ENCODE data around the gene CPED1.
"Not testable (repeated sequence)": the region's sequence is repeated elsewhere in the genome, so short reads cannot be mapped to it uniquely, and the experiment has no call there.

The CPED1 gene

DNA sequence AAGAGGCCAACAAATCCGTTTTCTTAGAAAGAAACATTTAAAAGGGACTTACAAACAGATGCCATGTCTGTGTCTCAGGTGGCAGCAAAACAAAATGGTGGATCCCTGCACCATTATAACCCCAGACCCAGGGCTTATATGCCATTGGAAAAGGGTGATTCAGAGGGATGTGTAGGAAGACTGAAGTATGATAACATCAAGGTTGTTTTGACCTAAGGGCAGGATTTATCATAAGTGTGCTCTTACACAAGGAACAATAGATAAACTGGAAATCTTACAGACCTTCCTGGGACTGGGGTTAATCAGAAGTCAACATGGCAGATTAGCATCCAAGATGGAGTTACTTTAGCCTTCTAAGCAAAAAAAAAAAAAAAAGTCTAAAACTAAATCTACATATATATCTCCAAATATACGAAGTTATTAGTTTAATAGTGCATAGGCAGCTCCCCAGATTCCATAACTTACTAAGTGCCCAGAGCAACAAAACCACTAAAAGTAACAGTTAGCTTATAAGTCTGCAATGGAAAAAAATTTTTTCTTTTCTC, 306.0 kb downstream of the CPED1 start:
- DNase-seq, result no peak

DNA sequence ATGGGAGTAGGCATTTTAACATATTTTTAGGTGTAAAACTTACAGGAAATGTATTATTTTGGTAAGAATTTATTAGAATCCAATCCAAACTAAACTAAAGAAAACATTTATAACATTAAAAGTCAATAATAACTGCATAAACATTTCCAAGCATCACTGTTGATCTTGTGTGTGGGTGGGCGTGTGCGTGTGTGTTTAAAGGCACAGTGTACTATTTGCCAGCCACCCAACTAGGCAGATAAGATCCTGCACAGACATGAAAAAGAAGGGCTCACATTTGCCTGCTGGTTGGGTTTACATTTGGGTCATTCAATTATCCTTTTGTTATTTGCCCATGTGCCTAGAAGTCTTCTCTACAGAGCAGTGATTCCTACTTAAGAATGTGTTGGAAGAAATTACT, 309.3 kb downstream of the CPED1 start:
- DNase-seq, result no peak

DNA sequence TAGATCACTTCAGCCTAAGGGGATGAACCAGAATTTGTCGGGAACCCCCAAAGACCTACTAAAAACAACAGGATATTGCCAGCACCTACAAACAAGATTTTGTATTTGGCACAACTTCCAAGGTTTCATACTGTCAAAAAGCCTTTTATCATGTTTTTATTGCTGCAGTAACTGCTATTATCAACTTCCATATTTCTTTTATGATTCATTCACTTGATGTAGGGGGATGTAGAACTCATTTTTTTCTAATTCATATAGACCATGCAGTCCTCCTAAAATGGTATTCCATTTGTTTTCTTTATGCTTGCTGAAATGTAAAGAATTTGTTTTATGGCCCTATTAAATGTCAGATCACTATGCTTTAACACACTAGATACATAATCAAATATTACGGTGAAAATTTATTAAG, 310.3 kb downstream of the CPED1 start:
- no peak for DNase-seq

DNA sequence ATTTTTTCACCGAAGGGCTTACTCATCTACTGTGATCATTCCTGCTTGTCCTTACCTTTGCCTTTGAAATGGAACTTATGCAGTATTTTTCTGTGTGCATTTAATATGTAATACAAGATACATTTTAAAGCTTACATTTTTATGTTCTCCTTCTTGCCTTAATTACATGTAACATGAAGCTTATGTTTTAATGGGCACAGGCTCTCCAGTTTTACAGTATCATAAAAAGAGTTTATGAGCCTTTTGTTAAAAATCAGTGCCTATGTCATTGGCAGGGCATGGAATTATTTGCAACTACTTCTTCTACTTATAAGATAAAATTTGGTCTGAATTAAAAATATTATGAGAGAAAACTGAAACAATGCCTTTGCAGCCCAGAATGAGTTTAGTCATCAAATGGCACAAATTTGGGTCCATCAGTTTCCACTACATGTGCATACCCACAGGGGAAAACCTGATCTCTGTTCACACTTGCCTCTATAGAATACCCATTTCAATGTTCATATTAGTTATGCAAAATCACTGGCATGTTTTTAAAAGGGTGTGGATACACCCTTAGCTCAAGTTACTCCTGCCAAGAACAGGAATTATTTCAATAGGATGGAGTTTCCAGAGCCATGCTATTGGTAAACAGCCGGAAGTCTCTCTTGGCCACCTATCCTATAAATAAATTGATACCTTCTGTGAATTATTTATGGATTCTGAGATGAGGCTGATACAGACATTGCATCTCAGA, 312.3 kb downstream of the CPED1 start:
- DNase-seq, result no peak

DNA sequence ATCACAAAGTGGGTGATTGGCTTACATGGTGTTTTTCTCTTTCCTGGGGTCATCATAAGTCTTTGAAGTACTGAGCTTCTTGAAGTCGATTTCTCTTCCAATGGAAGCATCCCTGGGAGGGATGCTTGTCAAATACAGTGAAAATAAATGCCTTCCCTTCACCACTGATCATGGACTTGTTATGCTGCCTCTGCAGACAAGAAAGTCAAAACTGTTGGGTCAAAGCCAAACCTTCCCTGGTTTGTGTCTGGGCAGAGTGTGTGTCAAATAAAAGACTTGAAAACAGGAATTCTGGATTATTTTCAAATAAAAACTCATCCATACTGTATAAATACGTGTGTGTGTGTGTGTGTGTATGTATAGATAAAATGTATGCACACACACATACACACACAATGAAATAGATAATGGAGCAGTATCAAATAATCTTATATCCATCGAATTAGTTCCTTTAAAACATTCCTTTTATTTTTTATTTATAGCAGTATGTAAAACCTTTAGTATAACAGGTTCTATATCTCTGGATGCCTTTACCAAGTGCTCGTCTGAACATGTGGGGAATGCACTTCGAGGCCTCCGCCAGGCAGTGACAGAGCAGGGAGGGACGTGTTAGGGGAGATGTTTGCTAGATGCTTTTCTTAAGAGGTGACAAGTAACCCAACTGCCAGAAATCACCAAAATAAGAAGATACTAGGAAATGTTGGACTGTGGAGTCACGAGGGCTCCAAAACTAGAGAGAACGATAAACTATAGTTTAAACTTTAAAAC, 313.1 kb downstream of the CPED1 start:
- no peak for DNase-seq

DNA sequence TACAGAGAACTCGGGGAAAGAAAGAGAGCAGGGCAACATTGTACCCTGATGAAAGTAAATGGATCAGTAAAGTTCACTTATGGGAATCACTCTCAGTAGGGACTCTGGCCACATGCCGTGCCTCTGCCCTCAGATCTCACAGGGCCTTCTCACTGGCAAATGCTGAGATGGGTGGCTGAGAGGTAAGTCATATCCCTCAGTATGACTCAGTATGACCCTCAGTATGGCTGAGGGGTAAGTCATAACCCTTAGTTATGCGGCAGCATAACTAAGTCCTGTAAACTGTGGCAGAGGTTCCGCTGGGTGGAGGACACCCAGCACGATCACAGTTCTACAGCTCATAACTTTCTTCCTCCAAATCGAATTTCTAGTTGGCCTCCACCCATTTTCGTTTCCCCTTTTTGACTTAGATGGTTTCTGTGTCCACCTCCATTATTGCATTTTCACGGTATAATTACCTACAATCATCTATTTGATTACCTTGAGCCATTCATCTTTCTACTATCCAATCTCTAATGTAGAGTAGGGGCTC, 313.8 kb downstream of the CPED1 start:
- DNase-seq, result no peak

DNA sequence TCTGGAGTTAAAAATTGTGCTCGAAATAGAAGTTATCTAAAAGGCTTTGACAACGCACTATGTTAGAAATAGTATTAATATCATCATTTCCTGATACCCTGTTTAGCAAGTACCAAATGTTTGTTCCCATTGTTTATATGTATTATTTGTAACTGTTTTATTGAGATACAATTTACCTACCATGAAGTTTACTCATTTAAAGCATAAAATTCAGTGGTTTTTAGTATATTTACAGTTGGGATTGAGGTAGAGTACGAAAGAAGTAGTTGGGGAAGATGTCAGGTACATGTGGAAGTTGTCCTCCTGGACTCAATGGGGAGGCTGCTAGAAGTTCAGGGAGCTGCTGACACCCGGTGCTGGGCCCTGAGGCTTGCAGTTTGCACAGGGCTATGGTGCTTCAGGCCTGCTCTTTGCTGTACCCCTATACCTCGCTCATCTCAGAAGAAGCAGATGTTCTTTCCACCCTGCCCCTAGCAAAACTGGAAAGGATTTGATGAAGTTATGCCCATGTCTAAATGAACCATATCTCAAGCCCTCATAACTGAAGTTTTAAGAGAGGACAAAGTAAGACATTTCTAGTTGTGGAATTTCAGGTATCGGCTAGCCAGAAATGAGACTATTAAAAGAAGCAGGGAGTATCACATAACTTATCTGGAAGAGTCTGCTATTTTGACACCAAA, 315.1 kb downstream of the CPED1 start:
- no peak for DNase-seq

DNA sequence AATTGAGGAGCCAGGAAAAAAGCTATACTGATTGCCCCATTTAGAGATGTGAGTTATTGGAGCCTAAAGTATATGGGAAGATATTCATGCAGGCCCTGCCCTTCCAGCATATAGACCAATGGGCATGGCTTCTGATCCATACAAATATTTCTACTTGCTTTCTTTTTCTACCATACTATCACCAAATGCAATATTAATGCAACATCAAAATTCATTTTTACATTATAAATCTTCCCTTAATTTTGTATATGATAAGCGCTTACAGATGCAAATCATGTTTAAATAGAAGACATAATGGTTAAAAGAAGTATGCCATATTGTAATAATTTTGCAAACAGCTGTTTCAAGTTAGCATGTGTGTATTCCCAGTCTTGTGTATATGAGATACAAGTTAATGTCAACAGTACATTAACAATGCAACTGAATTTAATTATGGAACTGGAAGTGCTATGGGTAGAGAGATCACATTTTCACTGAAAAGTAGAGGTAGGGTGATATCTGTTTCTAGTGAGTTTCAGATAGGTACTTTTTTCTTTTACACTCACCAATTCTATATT, 315.7 kb downstream of the CPED1 start:
- no peak for DNase-seq

DNA sequence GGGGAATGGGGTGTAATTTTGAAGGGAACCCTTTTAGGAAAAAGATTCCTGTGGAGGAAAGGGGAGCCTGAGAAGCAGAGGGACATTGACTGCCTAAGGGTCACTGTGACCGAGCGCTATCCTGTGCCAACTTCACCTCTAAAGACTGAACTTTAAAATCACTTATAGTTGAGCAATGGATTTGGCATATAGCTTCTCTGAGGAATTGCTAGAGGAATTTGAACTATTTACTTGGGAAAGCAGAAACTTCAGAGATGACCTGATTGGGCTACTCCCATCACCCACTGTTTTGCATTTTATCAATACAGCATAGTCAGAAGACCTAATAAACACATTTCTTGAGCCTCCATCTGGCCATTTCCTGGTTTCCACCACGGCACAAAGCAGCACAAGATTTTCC, 316.6 kb downstream of the CPED1 start:
- no peak for DNase-seq

DNA sequence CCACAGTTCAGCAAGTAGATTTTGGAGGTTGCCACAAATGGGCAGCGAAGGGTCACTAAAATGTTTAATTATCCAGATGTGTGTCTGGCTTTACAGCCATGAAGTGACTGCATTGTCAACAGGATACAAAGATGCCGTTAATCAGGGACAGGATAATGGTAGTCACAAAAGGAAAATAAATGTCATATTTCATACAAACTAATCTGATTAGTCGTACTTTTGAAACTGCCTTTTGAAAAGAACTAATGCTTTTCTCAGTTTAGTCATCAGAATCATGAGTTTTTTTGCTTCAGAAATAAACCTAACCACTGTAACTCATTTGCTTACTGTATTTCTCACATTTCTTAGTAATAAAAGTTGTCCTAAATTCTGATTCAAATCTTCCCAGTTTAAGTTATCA, 318.1 kb downstream of the CPED1 start:
- no peak for DNase-seq

DNA sequence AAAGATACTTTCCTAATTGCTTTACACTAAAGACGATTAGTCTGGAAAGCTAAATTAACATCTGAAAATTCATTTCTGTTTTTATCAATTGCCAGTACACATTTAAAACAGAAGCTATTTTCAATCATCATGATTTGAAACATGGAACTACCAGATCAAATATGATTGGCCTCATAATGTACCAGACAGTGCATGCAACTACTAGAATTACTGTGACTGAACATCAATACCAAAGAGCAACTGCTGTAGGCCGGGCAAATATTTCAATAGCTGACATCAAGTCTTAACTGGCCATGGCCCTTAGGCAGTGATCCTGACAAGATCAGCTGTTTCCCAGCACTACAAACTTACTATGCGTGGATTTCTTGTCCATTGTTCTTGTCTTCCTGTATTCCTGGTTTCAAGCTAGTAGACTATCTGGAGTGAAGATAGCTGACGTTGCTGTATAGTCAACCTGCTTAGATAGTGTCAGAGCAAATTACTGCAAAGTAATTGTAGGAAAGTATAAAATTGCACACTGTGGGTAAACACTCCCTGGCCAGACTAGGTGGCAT, 318.6 kb downstream of the CPED1 start:
- DNase-seq, result no peak

DNA sequence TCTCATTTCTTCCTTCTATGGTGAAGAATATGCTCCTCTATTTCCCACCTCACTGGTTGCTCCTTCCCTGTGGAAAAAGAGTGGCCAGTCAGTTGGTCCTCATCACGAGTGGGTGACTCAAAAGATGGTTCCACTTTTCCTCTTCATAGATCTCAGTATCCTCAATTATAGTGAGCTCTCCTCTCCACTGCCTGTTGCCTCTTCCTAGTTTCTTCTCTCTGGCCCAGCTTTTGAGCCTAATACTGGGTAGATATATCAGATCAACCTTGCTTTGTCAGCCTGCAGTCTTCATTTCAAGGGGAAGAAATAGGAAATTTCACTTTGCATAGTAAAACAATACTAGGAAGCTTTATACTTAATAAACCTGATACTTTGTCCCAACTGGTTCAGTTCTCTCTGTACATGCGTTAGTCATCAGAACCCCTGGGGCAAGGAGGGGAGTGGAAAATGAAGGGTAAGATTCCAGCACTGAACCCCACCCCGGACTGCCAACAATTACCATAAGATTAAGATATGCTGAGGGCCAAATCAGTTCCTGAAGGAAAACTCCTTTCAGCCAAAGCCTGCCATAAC, 324.8 kb downstream of the CPED1 start:
- DNase-seq, result no peak

DNA sequence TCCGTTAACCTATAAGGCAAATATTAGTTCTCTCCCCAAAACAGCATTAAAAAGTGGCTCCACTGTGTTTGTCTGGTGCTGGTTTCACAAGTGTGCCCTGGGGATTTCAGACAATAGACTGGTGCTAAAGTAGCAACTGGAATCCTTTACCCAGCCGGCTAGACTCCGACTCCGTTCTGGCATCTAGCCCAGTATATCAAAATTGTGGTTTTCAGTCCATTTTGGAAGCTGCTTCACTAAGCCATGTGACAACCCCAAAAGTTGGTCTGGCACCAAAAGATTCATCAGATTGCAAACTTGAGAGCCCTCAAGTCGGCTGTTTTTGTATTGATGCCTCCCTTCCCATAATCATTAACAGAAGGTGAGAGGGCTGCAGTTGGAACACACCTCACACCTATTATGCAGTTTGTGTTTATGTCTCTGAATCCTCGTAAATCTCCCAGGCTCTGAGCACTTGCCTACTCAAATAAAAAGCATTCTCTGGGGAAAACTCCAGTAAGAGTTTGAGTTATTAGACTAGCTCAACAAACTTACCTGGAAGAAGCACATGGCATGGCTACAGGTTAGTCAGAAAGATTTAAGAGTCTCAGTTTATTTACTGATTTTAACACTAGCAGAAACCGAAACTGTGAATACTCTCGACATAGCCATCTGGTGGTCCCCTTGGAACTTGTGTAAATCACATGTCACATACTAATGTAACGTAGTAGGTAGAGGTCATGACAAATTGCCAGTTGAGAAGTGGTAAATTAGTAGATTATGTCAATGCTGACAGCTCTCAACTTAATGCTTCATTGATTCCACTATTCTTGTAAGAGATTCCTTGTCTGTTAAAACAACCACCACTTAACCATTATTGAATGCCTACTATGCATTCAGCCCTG, 325.5 kb downstream of the CPED1 start:
- no peak for DNase-seq

DNA sequence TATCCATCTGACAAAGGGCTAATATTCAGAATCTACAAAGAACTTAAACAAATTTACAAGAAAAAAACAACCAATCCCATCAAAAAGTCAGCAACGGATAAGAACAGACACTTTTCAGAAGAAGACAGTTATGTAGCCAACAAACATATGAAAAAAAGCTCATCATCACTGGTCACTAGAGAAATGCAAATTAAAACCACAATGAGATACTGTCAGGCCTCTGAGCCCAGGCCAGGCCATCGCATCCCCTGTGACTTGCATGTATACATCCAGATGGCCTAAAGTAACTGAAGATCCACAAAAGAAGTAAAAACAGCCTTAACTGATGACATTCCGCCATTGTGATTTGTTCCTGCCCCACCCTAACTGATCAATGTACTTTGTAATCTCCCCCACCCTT, 326.7 kb downstream of the CPED1 start:
- DNase-seq, result not testable (repeated sequence)

DNA sequence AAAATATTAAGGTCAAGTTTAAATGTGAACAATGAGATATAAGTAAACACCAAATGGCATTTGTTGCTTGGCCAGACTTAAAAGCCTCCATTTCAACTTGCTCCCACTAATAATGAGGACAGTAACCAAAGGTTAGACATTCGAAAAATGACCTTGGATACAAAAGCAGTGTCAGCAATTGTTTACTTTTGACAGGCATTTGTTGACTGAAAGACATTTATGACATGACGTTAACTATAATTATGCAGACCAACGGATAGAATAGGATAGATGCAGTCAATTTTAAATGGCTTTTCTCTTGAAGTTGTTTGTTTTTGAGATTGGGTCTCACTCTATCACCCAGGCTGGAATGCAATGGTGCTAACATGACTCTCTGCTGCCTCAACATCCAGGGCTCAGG, 333.9 kb downstream of the CPED1 start:
- DNase-seq, result no peak

DNA sequence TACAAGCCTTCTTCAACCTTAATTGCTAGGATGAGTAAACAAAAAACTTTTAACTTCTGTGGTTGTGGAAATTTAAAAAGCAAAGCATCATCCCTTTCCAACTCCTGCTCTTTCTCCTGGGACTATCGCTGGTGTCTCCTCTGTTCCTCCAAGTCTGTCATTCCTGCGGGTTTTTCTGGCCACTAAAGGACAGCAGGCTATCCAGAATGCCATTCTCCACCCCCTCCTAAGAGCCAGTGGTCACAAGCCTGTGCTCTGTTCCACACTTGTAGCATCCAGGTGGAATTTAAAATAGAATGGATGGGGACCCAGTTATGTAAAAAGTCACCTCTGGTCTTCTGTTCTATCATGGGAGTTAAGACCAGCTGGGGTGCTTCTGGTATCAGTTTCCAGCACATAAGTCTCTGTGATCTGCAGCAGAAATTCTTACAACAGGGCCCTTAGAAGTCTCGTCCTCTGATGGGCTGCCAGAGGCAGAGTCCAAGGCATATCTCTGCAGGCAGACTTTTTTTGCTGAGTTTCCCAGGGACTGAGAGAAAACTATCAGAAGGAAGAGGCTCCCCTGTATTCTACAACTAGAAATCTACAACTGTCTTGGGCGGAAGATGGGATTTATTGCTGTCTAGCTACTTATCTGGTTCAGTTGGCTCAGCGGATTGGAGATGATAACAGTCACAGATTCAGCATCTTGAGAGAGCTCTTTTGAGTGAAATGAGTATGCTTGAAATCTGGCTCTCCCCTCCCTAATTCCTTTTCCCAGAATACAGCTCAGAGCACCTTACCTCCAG, 335.2 kb downstream of the CPED1 start:
- DNase-seq, result no peak

DNA sequence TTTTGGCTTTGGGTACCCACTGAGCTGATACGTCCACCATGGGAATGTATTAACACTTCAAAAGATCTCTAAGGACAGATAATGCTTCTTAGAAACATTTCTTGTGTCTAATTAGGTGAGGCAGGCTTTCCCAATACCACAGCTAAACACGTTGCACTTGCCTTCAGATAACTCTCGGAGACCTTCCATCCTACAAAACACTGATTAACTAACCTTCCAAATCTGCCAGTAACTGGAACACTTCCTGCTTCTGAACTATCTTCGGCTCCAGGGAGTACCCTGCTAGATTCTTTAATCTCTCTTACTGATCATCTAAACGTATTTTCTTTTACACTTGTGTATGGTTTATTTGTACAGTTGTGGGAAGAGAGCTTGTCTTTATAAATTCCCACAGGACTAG, 339.2 kb downstream of the CPED1 start:
- no peak for DNase-seq

DNA sequence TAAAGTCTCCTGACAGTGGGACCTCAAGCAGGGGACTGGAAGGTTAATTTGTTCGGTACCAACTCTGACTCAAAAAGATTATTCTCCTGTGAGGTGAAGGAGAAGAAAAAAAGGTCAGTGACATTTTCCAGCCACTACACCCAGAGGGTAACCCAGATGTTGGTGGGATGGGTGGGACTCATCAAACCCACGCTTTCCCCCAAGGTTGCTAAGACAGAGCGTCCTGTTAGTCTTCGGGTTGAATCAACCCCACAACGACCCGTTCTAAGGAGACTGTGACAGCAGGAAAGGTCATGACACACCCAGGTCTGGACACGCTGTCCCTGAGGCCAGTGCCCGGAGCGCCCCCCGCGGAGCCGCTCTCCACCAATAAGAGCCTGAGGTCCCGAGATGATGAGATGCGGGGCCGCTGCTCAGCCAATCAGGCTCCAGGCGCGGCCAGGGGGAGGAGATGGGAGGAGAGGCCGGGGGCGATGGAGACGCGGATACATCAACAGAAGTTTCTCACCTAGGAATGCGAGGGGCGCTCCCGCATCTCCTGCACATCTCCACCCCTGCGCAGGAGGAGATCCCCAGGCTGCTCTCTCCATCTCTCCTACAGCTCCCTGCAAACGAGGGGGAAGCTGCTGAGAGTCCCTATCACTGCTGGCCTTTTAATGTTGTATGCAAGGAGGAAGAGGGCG, 340.1 kb downstream of the CPED1 start, which contains the start of gene WNT16:
Gene WNT16, plus strand, starts transcription at position 493 of the 683 bp plus-strand sequence. CDS start 293 bp downstream, outside the sequence.
- DNase-seq, result peak in 2 of 14 donors; percentile 4 to 8
